IMR-90 (cell line): ENCODE results near the gene SCLY. TPM values are rescaled to one million over a fixed set of nuclear protein-coding genes. Genes with fewer than 3 reads are reported as not detected.
A peak's percentile ranks its signal among the peaks of the same experiment; 100 is the strongest.

Source experiments
- ATAC-seq: fragments of 200-7000 bp; cut with Tn5 transposase; 2 replicates; pipeline ENCODE4 v1.9.1; 2020; ENCODE audit warnings: low read depth, mild to moderate bottlenecking, moderate library complexity
- BruUV-seq: library from RNA; stranded (reverse); fragments of 400-500 nt; replicated peaks from 2 replicates; lab custom pipeline; 2021; lab: Mats Ljungman, UMichigan
- CTCF ChIA-PET: fragments of 300-600 bp; formaldehyde crosslinking; extraction: SDS; loops from one replicate; lab custom pipeline; 2021; ENCODE audit warnings: antibody characterized with exemption; lab: Yijun Ruan, JAX
- POLR2A ChIA-PET: fragments of 300-600 bp; sonication (Branson Sonifier 250); formaldehyde crosslinking; loops from one replicate; lab custom pipeline; 2022; ENCODE audit warnings: antibody characterized with exemption; ENCODE audit not compliant: unreplicated experiment; lab: Charles Lee
- DNase-seq: peaks from one replicate; pipeline ENCODE4 v3.0.0; 2013
- H2AFZ ChIP-seq: replicated peaks from 2 replicates; pipeline ENCODE3; 2013; ENCODE audit warnings: low read length, mild to moderate bottlenecking; ENCODE audit not compliant: poor library complexity
- H2AK5ac ChIP-seq: 2 replicates; pipeline ENCODE4 v1.6.1; 2013; ENCODE audit warnings: low read depth, low read length, inconsistent platforms
- H2AK9ac ChIP-seq: replicated peaks from 2 replicates; pipeline ENCODE3; 2013; ENCODE audit warnings: mild to moderate bottlenecking, low read depth, low read length, moderate library complexity; ENCODE audit not compliant: poor library complexity
- H2BK120ac ChIP-seq: 2 replicates; pipeline ENCODE4 v1.6.1; 2013; ENCODE audit warnings: low read depth, low read length, inconsistent platforms
- H2BK15ac ChIP-seq: 3 replicates; pipeline ENCODE4 v1.6.1; 2013; ENCODE audit warnings: low read depth, low read length, inconsistent platforms
- H2BK20ac ChIP-seq: 2 replicates; pipeline ENCODE4 v1.6.1; 2013; ENCODE audit warnings: low read depth, mild to moderate bottlenecking, inconsistent platforms, low read length, moderate library complexity
- H2BK5ac ChIP-seq: 2 replicates; pipeline ENCODE4 v1.6.1; 2013; ENCODE audit warnings: mild to moderate bottlenecking, low read depth, low read length, inconsistent platforms; ENCODE audit not compliant: poor library complexity, severe bottlenecking
- H3K14ac ChIP-seq: replicated peaks from 2 replicates; pipeline ENCODE4 v1.6.1; 2013; ENCODE audit warnings: low read depth, low read length, inconsistent platforms
- H3K18ac ChIP-seq: 2 replicates; pipeline ENCODE4 v1.6.1; 2013; ENCODE audit warnings: low read depth, low read length, control low read depth
- H3K23ac ChIP-seq: 2 replicates; pipeline ENCODE4 v1.6.1; 2013; ENCODE audit warnings: low read depth, low read length, inconsistent platforms
- H3K27ac ChIP-seq: 2 replicates; pipeline ENCODE4 v1.5.1; 2013; ENCODE audit warnings: mild to moderate bottlenecking, control low read depth, low read length; ENCODE audit not compliant: insufficient read depth
- H3K27me3 ChIP-seq: 2 replicates; pipeline ENCODE4 v1.6.1; 2013; ENCODE audit warnings: low read length; ENCODE audit not compliant: control insufficient read depth, insufficient read depth
- H3K36me3 ChIP-seq: 2 replicates; pipeline ENCODE4 v1.6.1; 2013; ENCODE audit warnings: low read length, mixed read lengths; ENCODE audit not compliant: control insufficient read depth, insufficient read depth
- H3K4ac ChIP-seq: 2 replicates; pipeline ENCODE4 v1.6.1; 2013; ENCODE audit warnings: low read depth, low read length, inconsistent platforms
- H3K4me1 ChIP-seq: 2 replicates; pipeline ENCODE4 v1.6.1; 2013; ENCODE audit warnings: low read length, mixed read lengths; ENCODE audit not compliant: control insufficient read depth, insufficient read depth
- H3K4me2 ChIP-seq: 2 replicates; pipeline ENCODE4 v1.6.1; 2013; ENCODE audit warnings: low read depth, mild to moderate bottlenecking, control low read depth, low read length, moderate library complexity
- H3K4me3 ChIP-seq: 2 replicates; pipeline ENCODE4 v1.5.1; 2013; ENCODE audit warnings: low read depth, mild to moderate bottlenecking, control low read depth, low read length, moderate library complexity; ENCODE audit not compliant: insufficient read depth
- H3K56ac ChIP-seq: 2 replicates; pipeline ENCODE4 v1.6.1; 2013; ENCODE audit warnings: low read length, inconsistent platforms; ENCODE audit not compliant: insufficient read depth; ENCODE audit errors: extremely low read depth
- H3K79me1 ChIP-seq, 2 experiments: 2 replicates each; pipeline ENCODE4 v1.6.1; 2013; ENCODE audit warnings: low read length in 2 of 2, inconsistent platforms in 1 of 2, low read depth in 1 of 2
- H3K9ac ChIP-seq: 2 replicates; pipeline ENCODE4 v1.6.1; 2013; ENCODE audit warnings: low read depth, low read length, control low read depth
- H3K9me1 ChIP-seq: 2 replicates; pipeline ENCODE4 v1.6.1; 2013; ENCODE audit warnings: low read length, inconsistent platforms; ENCODE audit not compliant: insufficient read depth
- H3K9me3 ChIP-seq: 2 replicates; pipeline ENCODE4 v1.6.1; 2013; ENCODE audit warnings: low read length; ENCODE audit not compliant: control insufficient read depth, insufficient read depth
- H4K20me1 ChIP-seq: 2 replicates; pipeline ENCODE4 v1.6.1; 2013; ENCODE audit warnings: low read length, inconsistent platforms; ENCODE audit not compliant: insufficient read depth
- H4K5ac ChIP-seq: 2 replicates; pipeline ENCODE4 v1.6.1; 2013; ENCODE audit warnings: mild to moderate bottlenecking, low read depth, low read length, control low read depth
- H4K8ac ChIP-seq, 2 experiments: 2 replicates each; pipeline ENCODE4 v1.6.1; 2013; ENCODE audit warnings: low read depth in 2 of 2, low read length in 2 of 2, control low read depth in 1 of 2, inconsistent platforms in 1 of 2
- H4K91ac ChIP-seq: 2 replicates; pipeline ENCODE4 v1.6.1; 2013; ENCODE audit warnings: low read depth, low read length, inconsistent platforms; ENCODE audit not compliant: insufficient read depth
- FOS ChIP-seq: fragments of 150-350 bp; IDR thresholded peaks from 2 replicates; pipeline ENCODE4 v1.6.1; 2016; ENCODE audit warnings: low read depth, low read length
- MAZ ChIP-seq: IDR thresholded peaks from 2 replicates; pipeline ENCODE4 v1.6.1; 2012; ENCODE audit warnings: low read depth, mild to moderate bottlenecking, low read length, improper control_type of control experiment, moderate library complexity, borderline replicate concordance
- MXI1 ChIP-seq: IDR thresholded peaks from 2 replicates; pipeline ENCODE4 v1.6.1; 2012; ENCODE audit warnings: low read depth, mild to moderate bottlenecking, low read length, moderate library complexity, borderline replicate concordance
- POLR2A ChIP-seq: IDR thresholded peaks from 2 replicates; pipeline ENCODE4 v1.6.1; 2012; ENCODE audit warnings: mild to moderate bottlenecking, low read depth, low read length
- RAD21 ChIP-seq: IDR thresholded peaks from 2 replicates; pipeline ENCODE4 v1.6.1; 2012; ENCODE audit warnings: low read length, improper control_type of control experiment
- RCOR1 ChIP-seq: IDR thresholded peaks from 2 replicates; pipeline ENCODE4 v1.6.1; 2012; ENCODE audit warnings: mild to moderate bottlenecking, low read length, improper control_type of control experiment; ENCODE audit not compliant: insufficient replicate concordance
- WGBS, 2 experiments: methylation state at CpG; one replicate each; pipeline versions ENCODE4 v1.1.5 to v1.1.7; 2013; ENCODE audit warnings: missing lambda C conversion rate in 2 of 2; ENCODE audit not compliant: insufficient read length in 1 of 2; ENCODE audit errors: extremely low coverage in 2 of 2; 5-methylcytosine and 5-hydroxymethylcytosine counted together
- dilution Hi-C: fragments of 300-500 bp; cut with HindIII; formaldehyde crosslinking; loops from one replicate; pipeline ENCODE4 v1.14.3; 2018; ENCODE audit warnings: low sequenced_read_pairs; ENCODE audit not compliant: unreplicated experiment
- in situ Hi-C: fragments of 300-500 bp; cut with MboI; formaldehyde crosslinking; loops from 3 replicates; pipeline ENCODE4 v1.14.3; 2019; ENCODE audit warnings: low sequenced_read_pairs, inconsistent platforms, mixed read lengths
- intact Hi-C: fragments of 100-400 bp; cut with micrococcal nuclease; formaldehyde crosslinking; loops from 2 replicates; pipeline ENCODE4 v1.10.0; 2022
- polyA plus RNA-seq, 3 experiments: library from polyadenylated mRNA; depleted of rRNA; stranded (reverse); fragments of >200 nt; gene quantifications; 2 replicates each; pipeline ENCODE4 v1.2.3, GENCODE V29; 2012; ENCODE audit warnings: low replicate concordance in 1 of 3
- total RNA-seq: library from RNA; depleted of rRNA; stranded (reverse); fragments of >200 nt; gene quantifications from 2 replicates; pipeline ENCODE4 v1.2.3, GENCODE V29; 2012

SCLY gene
- total and polyA plus RNA-seq, 2 of the 4 experiments (the other 2 are of a cell fraction): 8.6 to 10.5 TPM

GRCh38 chr2:238020816-238021215 lies 40.0 kb upstream of the SCLY start:
- in situ Hi-C loops: no loop called here
- CTCF ChIA-PET: no interaction called here
- H4K20me1 ChIP-seq: peaks cover 5% of the 10 kb centered on the region; the same call in 1 of the 2 replicates

More at GRCh38 chr2:238020816-238021215, 40.0 kb upstream of the SCLY start:
- Histone ChIP-seq H4K91ac (no peak overlapping the region), H4K5ac (no peak overlapping the region), H3K4me3 (no peak overlapping the region), H2AK9ac (no peak overlapping the region), H3K9me3 (no peaks in the 10 kb centered on the region), H2BK120ac (no peak overlapping the region), H3K79me1 (peaks cover 12 to 57% of the 10 kb centered on the region in 2 experiments), H3K27ac (no peak overlapping the region), H4K8ac (no peak overlapping the region), H2AFZ (no peak overlapping the region), H3K27me3 (no peaks in the 10 kb centered on the region), H3K4me2 (no peak overlapping the region), H3K56ac (no peak overlapping the region), H3K18ac (no peak overlapping the region), H3K9ac (no peak overlapping the region), H3K23ac (no peak overlapping the region), H3K9me1 (peaks cover 35% of the 10 kb centered on the region), H3K4me1 (peaks cover 3% of the 10 kb centered on the region), H2BK15ac (no peak overlapping the region), H3K36me3 (peaks cover 8% of the 10 kb centered on the region), H2BK20ac (peak overlapping the region; percentile 12; the same call in 1 of the 2 replicates), H2BK5ac (no peak overlapping the region), H3K14ac (0 out of 2 replicates have a peak overlapping the region, but pooled peaks have one; percentile 3), H2AK5ac (0 out of 2 replicates have a peak overlapping the region, but pooled peaks have one; percentile 20), H3K4ac (no peak overlapping the region)
- DNase-seq: no peak
- POLR2A ChIA-PET: no interaction called here
- intact Hi-C loops: no loop called here
- WGBS, 2 experiments: 80% methylated on average over 1 of the region's 9 CpGs; no CpG with 5 or more reads in 1 of the 2 experiments
- BruUV-seq: no TSS peak
- TF ChIP-seq MXI1: no peak
- no peak for TF ChIP-seq POLR2A
- no peak for TF ChIP-seq RAD21
- no peak for TF ChIP-seq RCOR1
- TF ChIP-seq MAZ: no peak
- no peak for TF ChIP-seq FOS
- no peak for ATAC-seq
- dilution Hi-C loops: no loop called here
